Measurements from ENCODE around the gene TATDN2. TPM values are rescaled to one million over a fixed set of nuclear protein-coding genes. Genes with fewer than 3 reads are reported as not detected.
"Not testable (repeated sequence)": the region's sequence is repeated elsewhere in the genome, so short reads cannot be mapped to it uniquely, and the experiment has no call there.

The TATDN2 gene
- total RNA-seq, 1 donor, result 20.8 TPM

- no peak for TF ChIP-seq CTCF (IDR thresholded peaks at IDR 0.05; ENCODE audit: insufficient read depth, low read length)
- H3K4me3 ChIP-seq (ENCODE audit: low read depth, low read length), result no peak overlapping the region
- no peak for DNase-seq (ENCODE audit: low read depth)
These were observed 12.0 kb downstream of the TATDN2 start for GRCh38 chr3:10260211-10260701.

- no peak overlapping the region for H3K4me3 ChIP-seq (ENCODE audit: low read depth, low read length)
- no peak for TF ChIP-seq CTCF (IDR thresholded peaks at IDR 0.05; ENCODE audit: insufficient read depth, low read length)
- no peak for DNase-seq (ENCODE audit: low read depth)
These were observed 13.8 kb downstream of the TATDN2 start for GRCh38 chr3:10262027-10262426.

- H3K4me3 ChIP-seq (ENCODE audit: low read depth, low read length), result no peak overlapping the region
- DNase-seq (ENCODE audit: low read depth), result peak; percentile 46
- peak; percentile 61 for TF ChIP-seq CTCF (IDR thresholded peaks at IDR 0.05; ENCODE audit: insufficient read depth, low read length)
These were observed 15.5 kb downstream of the TATDN2 start for GRCh38 chr3:10263646-10264363.

- no peak overlapping the region for H3K4me3 ChIP-seq (ENCODE audit: low read depth, low read length)
- TF ChIP-seq CTCF (IDR thresholded peaks at IDR 0.05; ENCODE audit: insufficient read depth, low read length), result no peak
- DNase-seq (ENCODE audit: low read depth), result no peak
These were observed 17.6 kb downstream of the TATDN2 start for GRCh38 chr3:10265833-10266232.

GRCh38 chr3:10266936-10267335, 18.7 kb downstream of the TATDN2 start:
- not testable (repeated sequence) for DNase-seq (ENCODE audit: low read depth); H3K4me3 ChIP-seq (ENCODE audit: low read depth, low read length)

- no peak for TF ChIP-seq CTCF (IDR thresholded peaks at IDR 0.05; ENCODE audit: insufficient read depth, low read length)
- H3K4me3 ChIP-seq (ENCODE audit: low read depth, low read length), result no peak overlapping the region
- no peak for DNase-seq (ENCODE audit: low read depth)
These were observed 19.9 kb downstream of the TATDN2 start for GRCh38 chr3:10268116-10268515.

- DNase-seq (ENCODE audit: low read depth), result no peak
- no peak overlapping the region for H3K4me3 ChIP-seq (ENCODE audit: low read depth, low read length)
- no peak for TF ChIP-seq CTCF (IDR thresholded peaks at IDR 0.05; ENCODE audit: insufficient read depth, low read length)
These were observed 20.7 kb downstream of the TATDN2 start for GRCh38 chr3:10268930-10269329.
